GM12891 (cell line): Measurements from ENCODE around the gene ARL9.

ENCODE experiments used
- POLR2A ChIP-seq: IDR thresholded peaks from 2 replicates; pipeline ENCODE4 v1.6.1; 2011; ENCODE audit warnings: low read depth, low read length, control low read depth
- POLR2AphosphoS5 ChIP-seq: IDR thresholded peaks from 2 replicates; pipeline ENCODE4 v1.6.1; 2011; ENCODE audit warnings: low read depth, low read length, control low read depth
- POU2F2 ChIP-seq: IDR thresholded peaks from 2 replicates; pipeline ENCODE4 v1.6.1; 2011; ENCODE audit warnings: low read depth, mild to moderate bottlenecking, control low read depth, low read length, moderate library complexity
- SPI1 ChIP-seq: IDR thresholded peaks from 2 replicates; pipeline ENCODE4 v1.6.1; 2011; ENCODE audit warnings: low read depth, low read length, control low read depth
- TAF1 ChIP-seq: IDR thresholded peaks from 2 replicates; pipeline ENCODE4 v1.6.1; 2011; ENCODE audit warnings: low read depth, low read length, control low read depth

GRCh38 chr4:56460085-56460484 lies 45.5 kb upstream of the ARL9 start:
- TF ChIP-seq POLR2A = no peak
- TF ChIP-seq POU2F2 = no peak
- TF ChIP-seq POLR2AphosphoS5 = no peak
- no peak for TF ChIP-seq TAF1
- TF ChIP-seq SPI1 = no peak
